ENCODE results near the gene ZFAND3.

DNA sequence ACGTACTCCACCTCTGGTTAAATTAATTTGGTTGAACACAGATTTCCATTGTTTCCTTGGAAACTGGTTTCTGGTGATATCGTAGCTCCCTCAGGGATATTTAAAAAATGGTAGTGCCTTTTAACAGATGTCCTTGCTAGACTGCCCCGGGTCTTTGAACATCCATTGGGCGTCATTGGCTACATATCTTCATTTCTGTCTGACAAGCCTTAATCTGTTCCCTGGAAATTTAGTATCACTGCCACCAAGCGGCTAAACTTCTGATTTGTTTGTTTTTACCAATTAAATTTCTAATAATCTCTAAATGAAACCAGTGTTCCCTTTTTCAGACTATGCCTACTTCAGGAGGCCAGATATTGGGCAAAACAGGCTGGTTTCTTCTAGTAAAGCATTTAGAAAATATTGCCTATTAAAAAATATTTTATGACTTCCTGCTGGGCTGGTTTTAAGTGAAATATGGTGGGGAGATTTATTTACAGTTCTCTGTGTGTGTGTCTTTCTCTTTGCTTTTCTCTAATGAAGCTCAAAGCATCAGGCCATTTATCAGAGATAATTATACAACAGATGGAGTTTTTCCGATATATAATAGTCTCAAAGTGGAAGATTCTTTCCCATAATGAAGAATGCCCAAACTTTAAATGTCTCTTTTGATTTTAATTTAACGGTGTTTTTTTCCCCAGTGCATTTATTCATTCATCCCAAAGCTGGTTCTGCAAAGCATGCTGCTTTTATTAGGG is 249.5 kb downstream of the ZFAND3 start:
- TF ChIP-seq POLR2A (IDR thresholded peaks at IDR 0.05; ENCODE audit: low read length) (no peak), GATA1 (IDR thresholded peaks at IDR 0.05; ENCODE audit: low read depth, low read length) (no peak)

Data from erythroblast (primary cell).